HepG2 (cell line): ENCODE data around the gene ME2.

Experiments
- BHLHE40 ChIP-seq: IDR thresholded peaks from 2 replicates; pipeline ENCODE4 v1.6.1; 2011; ENCODE audit warnings: low read length, improper control_type of control experiment
- EP300 ChIP-seq, 3 experiments: sonication (generic) in 1 of 3; formaldehyde crosslinking in 1 of 3; IDR thresholded peaks; 2 replicates each; pipeline versions ENCODE4 v1.5.1 to v1.6.1; 2011 to 2020; ENCODE audit warnings: low read depth in 2 of 3, low read length in 2 of 3, borderline replicate concordance in 1 of 3, improper control_type of control experiment in 1 of 3, mild to moderate bottlenecking in 1 of 3, missing genetic modification reagents in 1 of 3, moderate library complexity in 1 of 3
- MATR3 ChIP-seq: sonication (generic); formaldehyde crosslinking; IDR thresholded peaks from 2 replicates; pipeline ENCODE4 v1.4.0; 2020; ENCODE audit warnings: missing genetic modification reagents
- POLR2A ChIP-seq, 2 experiments: IDR thresholded peaks; 2 replicates each; pipeline ENCODE4 v1.6.1; 2011; ENCODE audit warnings: low read depth in 2 of 2, low read length in 2 of 2, mild to moderate bottlenecking in 1 of 2, moderate library complexity in 1 of 2; ENCODE audit not compliant: insufficient read depth in 1 of 2
- RELA ChIP-seq: sonication (generic); formaldehyde crosslinking; IDR thresholded peaks from 2 replicates; pipeline ENCODE4 v1.4.0; 2020; ENCODE audit warnings: missing genetic modification reagents
- SMAD3 ChIP-seq: sonication (generic); formaldehyde crosslinking; IDR thresholded peaks from 2 replicates; pipeline ENCODE4 v1.4.0; 2020; ENCODE audit warnings: missing genetic modification reagents
- ZNF24 ChIP-seq: fragments of 450-650 bp; IDR thresholded peaks from 2 replicates; pipeline ENCODE4 v1.6.1; 2017; ENCODE audit warnings: antibody characterized with exemption, mild to moderate bottlenecking
- ZNF354B ChIP-seq: sonication (generic); formaldehyde crosslinking; IDR thresholded peaks from 2 replicates; pipeline ENCODE4 v1.8.0; 2022; ENCODE audit warnings: mild to moderate bottlenecking, missing genetic modification reagents
- TF ChIP-seq, protein P1 (sequence below): sonication (generic); formaldehyde crosslinking; IDR thresholded peaks from 2 replicates; pipeline ENCODE4 v1.5.0; 2020; ENCODE audit warnings: mild to moderate bottlenecking, missing genetic modification reagents, moderate library complexity
- TF ChIP-seq, protein P2 (sequence below): sonication (generic); formaldehyde crosslinking; IDR thresholded peaks from 2 replicates; pipeline ENCODE4 v1.5.1; 2020; ENCODE audit warnings: mild to moderate bottlenecking, missing genetic modification reagents
- TF ChIP-seq, protein P3 (sequence below): IDR thresholded peaks from 2 replicates; pipeline ENCODE4 v1.6.1; 2016; ENCODE audit warnings: control low read depth

DNA sequence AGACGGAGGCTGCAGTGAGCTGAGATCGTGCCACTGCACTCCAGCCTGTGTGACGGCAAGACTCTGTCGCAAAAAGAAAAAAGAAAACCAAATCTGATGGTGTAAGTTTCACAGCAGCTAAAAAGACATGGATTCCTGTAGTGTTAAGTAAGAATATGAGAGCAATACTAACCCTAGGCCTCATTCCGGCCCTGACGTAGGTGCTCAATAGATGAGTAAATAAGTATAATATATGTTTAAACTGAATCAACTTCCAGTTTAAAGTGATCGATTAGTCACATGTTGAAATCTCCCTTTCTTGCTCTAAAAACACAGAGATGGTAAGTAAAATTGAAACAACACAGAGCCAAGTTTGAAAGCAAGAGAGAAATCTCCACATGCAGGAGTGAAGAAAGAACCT lies 8.0 kb downstream of the ME2 start:
- TF ChIP-seq, protein P1, sequence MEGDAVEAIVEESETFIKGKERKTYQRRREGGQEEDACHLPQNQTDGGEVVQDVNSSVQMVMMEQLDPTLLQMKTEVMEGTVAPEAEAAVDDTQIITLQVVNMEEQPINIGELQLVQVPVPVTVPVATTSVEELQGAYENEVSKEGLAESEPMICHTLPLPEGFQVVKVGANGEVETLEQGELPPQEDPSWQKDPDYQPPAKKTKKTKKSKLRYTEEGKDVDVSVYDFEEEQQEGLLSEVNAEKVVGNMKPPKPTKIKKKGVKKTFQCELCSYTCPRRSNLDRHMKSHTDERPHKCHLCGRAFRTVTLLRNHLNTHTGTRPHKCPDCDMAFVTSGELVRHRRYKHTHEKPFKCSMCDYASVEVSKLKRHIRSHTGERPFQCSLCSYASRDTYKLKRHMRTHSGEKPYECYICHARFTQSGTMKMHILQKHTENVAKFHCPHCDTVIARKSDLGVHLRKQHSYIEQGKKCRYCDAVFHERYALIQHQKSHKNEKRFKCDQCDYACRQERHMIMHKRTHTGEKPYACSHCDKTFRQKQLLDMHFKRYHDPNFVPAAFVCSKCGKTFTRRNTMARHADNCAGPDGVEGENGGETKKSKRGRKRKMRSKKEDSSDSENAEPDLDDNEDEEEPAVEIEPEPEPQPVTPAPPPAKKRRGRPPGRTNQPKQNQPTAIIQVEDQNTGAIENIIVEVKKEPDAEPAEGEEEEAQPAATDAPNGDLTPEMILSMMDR (CRISPR knock-in tag): no peak
- TF ChIP-seq ZNF354B (CRISPR knock-in tag) (no peak), MATR3 (CRISPR knock-in tag) (no peak), RELA (CRISPR knock-in tag) (no peak), BHLHE40 (no peak), SMAD3 (CRISPR knock-in tag) (no peak), EP300 (IDR thresholded peaks at IDR 0.05; ENCODE audit: low read depth in 2 of 2, low read length in 2 of 2) (no peak), EP300 (CRISPR knock-in tag; IDR thresholded peaks at IDR 0.05; ENCODE audit: borderline replicate concordance) (no peak), POLR2A (IDR thresholded peaks at IDR 0.05; ENCODE audit: insufficient read depth in 1 of 2, low read depth in 2 of 2, low read length in 2 of 2) (no peak), ZNF24 (no peak)
- TF ChIP-seq, protein P2, sequence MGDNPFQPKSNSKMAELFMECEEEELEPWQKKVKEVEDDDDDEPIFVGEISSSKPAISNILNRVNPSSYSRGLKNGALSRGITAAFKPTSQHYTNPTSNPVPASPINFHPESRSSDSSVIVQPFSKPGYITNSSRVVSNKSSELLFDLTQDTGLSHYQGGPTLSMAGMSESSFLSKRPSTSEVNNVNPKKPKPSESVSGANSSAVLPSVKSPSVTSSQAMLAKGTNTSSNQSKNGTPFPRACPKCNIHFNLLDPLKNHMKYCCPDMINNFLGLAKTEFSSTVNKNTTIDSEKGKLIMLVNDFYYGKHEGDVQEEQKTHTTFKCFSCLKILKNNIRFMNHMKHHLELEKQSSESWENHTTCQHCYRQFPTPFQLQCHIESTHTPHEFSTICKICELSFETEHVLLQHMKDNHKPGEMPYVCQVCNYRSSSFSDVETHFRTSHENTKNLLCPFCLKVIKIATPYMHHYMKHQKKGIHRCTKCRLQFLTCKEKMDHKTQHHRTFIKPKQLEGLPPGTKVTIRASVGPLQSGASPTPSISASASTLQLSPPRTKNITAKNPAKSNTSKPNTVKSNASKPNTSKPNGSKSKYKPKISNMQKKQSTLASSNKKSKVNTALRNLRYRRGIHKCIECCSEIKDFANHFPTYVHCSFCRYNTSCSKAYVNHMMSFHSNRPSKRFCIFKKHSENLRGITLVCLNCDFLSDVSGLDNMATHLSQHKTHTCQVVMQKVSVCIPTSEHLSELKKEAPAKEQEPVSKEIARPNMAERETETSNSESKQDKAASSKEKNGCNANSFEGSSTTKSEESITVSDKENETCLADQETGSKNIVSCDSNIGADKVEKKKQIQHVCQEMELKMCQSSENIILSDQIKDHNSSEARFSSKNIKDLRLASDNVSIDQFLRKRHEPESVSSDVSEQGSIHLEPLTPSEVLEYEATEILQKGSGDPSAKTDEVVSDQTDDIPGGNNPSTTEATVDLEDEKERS (CRISPR knock-in tag): no peak
- TF ChIP-seq, protein P3, sequence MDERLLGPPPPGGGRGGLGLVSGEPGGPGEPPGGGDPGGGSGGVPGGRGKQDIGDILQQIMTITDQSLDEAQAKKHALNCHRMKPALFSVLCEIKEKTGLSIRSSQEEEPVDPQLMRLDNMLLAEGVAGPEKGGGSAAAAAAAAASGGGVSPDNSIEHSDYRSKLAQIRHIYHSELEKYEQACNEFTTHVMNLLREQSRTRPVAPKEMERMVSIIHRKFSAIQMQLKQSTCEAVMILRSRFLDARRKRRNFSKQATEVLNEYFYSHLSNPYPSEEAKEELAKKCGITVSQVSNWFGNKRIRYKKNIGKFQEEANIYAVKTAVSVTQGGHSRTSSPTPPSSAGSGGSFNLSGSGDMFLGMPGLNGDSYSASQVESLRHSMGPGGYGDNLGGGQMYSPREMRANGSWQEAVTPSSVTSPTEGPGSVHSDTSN (CRISPR knock-in tag): no peak
